VCaP (cell line): Measurements from ENCODE around the gene BUD13.

Source experiments
- H3K27ac ChIP-seq: fragments of 450-650 bp; 2 replicates; pipeline ENCODE4 v1.5.1; 2017
- CTCF ChIP-seq: fragments of 450-650 bp; conservative IDR thresholded peaks from 2 replicates; pipeline ENCODE4 v1.5.1; 2017; ENCODE audit warnings: mild to moderate bottlenecking, moderate library complexity

BUD13 gene

GRCh38 chr11:116736763-116737162 lies 36.0 kb downstream of the BUD13 start:
- TF ChIP-seq CTCF = no peak; the same call in 1 of the 2 replicates
- H3K27ac ChIP-seq = no peak overlapping the region

- no peak overlapping the region for H3K27ac ChIP-seq
- no peak for TF ChIP-seq CTCF
These were observed 38.7 kb downstream of the BUD13 start for GRCh38 chr11:116733969-116734508.

- TF ChIP-seq CTCF = peak; percentile 64
- no peak overlapping the region for H3K27ac ChIP-seq
These were observed 39.6 kb downstream of the BUD13 start for GRCh38 chr11:116733043-116733755.

GRCh38 chr11:116732271-116733042 lies 40.3 kb downstream of the BUD13 start:
- H3K27ac ChIP-seq = no peak overlapping the region
- peak; percentile 93 for TF ChIP-seq CTCF

- TF ChIP-seq CTCF = no peak
These were observed 41.0 kb downstream of the BUD13 start for GRCh38 chr11:116731821-116732220.

GRCh38 chr11:116731097-116731761 lies 41.6 kb downstream of the BUD13 start:
- no peak; the same call in 1 of the 2 replicates for TF ChIP-seq CTCF
- H3K27ac ChIP-seq = no peak overlapping the region

More at GRCh38 chr11:116731821-116732220, 41.0 kb downstream of the BUD13 start:
- H3K27ac ChIP-seq = no peak overlapping the region

GRCh38 chr11:116730601-116731000 lies 42.2 kb downstream of the BUD13 start:
- TF ChIP-seq CTCF = no peak
- no peak overlapping the region for H3K27ac ChIP-seq
